ENCODE data around the gene FGGY.
"Not testable (repeated sequence)": the region's sequence is repeated elsewhere in the genome, so short reads cannot be mapped to it uniquely, and the experiment has no call there.

Gene FGGY, protein sequence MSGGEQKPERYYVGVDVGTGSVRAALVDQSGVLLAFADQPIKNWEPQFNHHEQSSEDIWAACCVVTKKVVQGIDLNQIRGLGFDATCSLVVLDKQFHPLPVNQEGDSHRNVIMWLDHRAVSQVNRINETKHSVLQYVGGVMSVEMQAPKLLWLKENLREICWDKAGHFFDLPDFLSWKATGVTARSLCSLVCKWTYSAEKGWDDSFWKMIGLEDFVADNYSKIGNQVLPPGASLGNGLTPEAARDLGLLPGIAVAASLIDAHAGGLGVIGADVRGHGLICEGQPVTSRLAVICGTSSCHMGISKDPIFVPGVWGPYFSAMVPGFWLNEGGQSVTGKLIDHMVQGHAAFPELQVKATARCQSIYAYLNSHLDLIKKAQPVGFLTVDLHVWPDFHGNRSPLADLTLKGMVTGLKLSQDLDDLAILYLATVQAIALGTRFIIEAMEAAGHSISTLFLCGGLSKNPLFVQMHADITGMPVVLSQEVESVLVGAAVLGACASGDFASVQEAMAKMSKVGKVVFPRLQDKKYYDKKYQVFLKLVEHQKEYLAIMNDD

DNA sequence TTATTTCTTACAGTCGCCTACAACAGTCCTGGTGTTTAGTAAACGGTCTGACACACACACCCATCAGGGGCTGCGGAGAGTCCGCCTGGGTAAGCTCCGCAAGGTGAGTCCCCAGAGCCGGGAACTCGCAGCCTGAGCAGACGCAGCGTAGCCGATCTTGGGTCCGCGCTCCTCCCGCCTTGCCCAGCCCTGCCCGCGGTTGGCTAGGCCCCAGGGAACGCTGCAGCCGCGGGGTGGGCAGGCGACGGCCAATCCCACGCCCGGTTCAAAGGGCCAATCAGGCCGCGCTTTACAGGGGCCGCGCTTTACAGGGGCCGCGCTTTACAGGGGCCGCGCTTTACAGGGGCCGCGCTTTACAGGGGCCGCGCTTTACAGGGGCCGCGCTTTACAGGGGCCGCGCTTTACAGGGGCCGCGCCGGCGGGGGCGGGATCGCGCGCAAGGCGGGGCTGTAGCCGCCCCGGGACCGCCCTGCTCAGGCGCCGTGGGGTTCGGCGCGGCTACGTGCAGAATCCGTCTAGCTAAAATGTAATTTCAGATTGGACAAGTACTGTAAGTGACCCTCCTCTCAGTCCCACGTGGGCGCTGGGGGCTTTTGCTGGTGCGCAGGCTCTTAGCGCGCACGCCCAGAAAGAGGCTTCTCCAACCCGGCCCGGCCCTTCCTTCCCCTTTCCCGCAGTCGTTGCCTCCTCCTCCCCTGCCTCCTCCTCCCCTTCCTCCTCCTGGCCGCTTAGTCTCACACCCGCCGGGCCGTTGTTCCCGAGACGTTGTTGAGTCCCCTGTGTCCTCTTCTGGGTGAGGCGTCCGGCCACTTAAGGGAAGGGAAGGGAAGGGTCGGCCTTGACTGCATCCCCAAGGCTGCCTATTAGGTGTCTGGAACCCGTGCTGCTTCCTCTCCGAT lies at the start of gene FGGY:
Gene FGGY, plus strand, starts transcription at position 737 of the 899 bp plus-strand sequence. CDS start 24,456 bp downstream, outside the sequence.
- peak; percentile 100 for DNase-seq

DNA sequence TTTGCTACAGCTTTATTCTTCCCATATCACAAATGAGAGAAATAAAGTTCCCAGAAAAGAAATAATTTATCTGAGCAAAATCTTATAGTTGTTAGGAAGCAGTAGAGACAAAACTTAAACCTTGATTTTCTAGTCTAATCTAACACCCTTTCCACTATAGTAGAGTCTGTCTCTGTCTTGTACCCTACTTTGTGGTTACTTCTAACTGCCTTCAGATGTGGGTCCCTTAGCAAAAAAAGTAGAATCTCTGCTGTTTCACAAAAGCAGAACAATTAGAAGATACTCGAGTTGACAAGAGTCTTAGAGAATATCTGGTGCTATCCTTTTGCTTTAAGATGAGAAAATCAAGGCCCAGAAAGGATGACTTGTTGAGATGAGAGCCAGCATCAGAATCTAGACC lies 48.1 kb upstream of the FGGY start:
- DNase-seq, result no peak

DNA sequence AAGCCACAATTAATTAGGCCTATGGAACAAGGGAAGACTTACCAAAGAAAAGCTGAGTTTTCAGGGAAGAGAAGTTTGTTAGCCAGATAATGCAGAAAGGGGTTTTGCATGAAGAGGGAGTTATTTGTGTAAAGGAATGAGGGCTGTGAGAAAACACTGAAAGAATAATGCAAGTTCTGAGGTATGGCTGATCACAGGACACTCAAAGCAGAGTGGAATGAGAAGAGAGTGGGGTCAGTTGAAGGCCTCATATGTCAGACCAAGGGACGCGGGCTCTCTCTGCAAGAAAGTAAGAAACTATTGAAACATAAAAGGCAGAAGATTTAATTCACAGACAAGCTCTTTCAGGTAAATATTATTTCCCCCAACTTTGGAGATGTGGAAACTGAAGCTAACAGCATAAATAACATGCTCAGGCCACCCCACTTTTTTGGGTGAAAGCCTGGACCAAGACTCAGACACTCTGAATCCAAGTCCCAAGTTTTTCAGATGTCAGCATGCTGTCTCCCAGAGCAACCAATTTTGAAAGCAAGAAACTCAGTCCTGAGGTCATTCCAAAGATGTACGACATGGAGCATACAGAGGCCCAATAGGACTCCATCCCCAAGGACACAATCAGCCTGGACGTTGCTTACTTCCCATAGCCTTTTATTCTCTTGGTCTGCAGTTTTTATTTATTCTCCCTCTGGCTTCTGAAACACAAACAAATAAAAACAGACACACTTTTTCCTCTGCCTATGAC lies 47.3 kb upstream of the FGGY start:
- no peak for DNase-seq

DNA sequence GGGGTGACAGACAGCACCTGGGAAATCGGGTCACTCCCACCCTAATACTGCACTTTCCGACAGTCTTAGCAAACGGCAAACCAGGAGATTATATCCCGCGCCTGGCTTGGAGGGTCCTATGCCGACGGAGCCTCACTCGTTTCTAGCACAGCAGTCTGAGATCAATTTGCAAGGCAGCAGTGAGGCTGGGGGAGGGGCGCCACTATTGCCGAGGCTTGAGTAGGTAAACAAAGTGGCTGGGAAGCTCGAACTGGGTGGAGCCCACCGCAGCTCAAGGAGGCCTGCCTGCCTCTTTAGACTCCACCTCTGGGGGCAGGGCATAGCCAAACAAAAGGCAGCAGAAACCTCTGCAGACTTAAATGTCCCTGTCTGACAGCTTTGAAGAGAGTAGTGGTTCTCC lies 45.8 kb upstream of the FGGY start:
- DNase-seq, result not testable (repeated sequence)

DNA sequence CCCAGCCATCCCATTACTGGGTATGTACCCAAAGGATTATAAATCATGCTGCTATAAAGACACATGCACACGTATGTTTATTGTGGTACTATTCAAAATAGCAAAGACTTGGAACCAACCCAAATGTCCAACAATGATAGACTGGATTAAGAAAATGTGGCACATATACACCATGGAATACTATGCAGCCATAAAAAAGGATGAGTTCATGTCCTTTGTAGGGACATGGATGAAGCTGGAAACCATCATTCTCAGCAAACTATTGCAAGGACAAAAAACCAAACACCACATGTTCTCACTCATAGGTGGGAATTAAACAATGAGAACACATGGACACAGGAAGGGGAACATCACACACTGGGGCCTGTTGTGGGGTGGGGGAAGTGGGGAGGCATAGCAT lies 40.5 kb upstream of the FGGY start:
- not testable (repeated sequence) for DNase-seq

DNA sequence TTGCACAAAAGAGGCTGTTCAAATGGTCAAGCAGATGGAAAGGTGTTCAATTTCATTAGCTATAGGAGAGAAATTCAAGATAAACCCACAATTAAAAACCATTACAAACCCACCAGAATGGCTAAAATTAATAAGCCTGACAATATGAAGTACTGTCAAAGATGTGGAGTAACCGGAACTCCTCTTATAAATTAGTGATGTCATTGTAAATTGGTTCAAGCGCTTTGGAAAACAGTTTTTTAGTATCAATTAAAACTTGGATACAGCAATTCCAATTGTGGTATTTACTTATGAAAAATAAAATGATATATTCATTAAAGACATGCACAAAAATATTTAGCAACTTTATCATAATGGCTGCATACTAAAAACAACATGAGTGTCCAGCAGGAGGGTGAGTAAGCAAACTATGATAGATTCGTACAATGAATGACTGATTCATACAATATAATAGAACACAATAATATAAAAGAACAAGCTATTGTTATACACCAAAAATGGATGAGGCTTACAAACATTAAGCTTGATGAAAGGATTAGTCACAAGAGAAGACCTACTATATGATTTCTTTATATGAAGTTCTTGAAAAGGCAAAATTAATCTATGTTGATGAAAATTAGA lies 38.4 kb upstream of the FGGY start:
- no peak for DNase-seq

DNA sequence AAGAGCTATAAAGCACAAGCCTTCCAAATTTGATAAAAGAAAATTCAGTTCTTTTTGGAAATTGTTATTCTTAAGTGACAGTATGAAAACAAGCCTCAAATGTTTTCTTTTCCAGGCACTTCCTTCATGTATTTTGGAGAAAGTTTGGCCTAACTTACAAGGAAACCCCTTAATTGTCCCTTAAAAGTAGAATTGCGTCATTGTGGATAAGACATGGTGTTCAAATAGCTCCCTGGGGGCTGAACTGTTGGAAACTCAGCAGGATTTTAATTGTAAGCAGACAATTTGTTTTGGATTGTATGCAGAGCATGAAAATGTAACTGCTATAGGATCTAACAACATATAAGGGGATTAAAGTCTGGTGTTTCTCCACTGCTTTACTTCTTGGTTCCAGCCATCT lies 35.4 kb upstream of the FGGY start:
- DNase-seq, result no peak

GRCh38 chr1:59262631-59263030 lies 34.3 kb upstream of the FGGY start:
- DNase-seq, result no peak

- DNase-seq, result no peak
These were observed 33.8 kb upstream of the FGGY start for GRCh38 chr1:59263111-59263510.

DNA sequence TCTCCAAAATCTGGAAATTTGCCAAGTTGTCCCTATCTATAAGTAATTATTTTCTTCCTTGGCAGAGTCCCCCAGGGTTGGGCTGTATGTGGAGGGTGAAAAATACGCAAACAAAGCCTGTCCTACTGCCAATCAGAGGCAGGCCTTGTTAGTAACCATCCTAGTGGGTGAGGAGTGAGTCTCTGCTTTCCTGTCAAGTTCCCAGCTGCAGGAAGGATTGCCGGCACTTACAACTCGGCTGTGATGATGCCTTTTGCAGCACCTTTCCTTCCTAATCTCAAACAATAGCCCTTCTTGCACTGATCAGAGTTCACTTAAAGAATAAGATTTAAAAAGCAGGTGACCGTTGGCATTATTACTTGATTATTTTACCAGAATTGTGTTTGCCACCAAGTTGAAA lies 31.3 kb upstream of the FGGY start:
- DNase-seq, result no peak

DNA sequence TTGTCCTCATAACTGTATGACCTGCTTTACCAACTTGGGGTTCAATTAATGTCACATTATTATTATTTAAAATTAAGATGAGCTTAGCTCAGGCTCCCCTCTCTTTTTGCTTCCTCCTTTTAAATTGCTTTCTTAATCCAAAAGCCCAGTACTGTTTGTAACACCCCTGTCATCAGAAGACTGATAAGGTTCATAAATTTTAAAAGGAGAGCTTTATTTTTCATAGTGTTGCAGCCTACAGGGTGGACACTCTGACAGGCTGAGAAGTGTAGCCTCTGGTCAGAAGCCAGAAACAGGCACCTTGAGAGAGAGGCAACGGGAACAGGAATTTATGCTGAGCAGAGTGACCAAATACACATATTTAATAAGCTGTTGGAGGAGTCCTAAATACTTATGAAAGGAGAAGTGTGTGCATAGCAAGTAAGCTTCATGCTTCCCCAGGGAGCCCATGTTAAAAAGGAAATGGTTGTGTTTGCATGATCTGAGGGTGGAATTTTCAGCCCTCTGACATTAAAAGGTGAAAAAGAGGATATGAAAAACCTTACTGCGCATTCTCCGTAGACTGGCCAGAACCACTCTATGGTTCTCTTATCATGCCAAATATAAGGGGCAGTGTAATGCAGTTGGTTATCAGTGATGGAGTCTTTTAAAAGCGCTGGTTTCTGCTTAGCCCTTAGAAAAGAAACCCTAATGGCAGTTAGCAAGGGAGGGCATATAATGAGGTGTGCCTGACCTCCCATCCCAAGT lies 30.5 kb upstream of the FGGY start:
- no peak for DNase-seq

DNA sequence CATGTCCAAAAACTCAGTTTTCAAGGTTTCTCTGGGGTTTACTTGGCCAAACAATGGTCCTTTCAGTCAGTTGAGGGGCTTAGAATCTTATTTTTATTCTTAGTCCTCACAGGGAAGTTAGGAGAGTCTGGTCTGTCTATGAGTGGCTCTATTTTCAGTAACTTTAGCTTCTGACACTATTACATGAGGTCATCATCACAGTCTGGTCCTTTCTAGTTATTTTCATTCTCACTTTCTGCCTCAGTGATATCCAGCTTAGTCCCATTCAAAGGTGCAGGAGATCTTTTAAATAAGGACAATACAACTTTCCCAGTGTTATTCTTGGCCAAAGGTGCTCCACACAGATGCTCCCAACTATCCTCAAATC lies 30.0 kb upstream of the FGGY start:
- no peak for DNase-seq

DNA sequence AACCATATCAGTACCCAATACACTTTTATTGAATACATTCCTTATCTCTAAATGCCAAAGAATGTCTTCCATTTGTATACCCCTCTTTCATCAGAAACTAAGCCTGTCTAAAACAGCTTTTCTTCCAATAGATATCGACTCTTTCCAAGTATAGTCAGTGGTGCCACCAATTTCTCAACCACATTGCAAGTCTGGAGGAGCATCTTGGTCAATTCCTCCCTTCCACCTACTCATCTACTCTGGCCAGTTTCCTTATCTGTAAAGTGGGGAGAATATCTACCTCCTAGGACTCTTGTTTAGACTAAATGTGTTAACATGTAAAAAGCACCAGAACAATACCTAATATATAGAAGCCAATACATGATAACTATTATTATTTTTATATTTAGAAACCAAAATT lies 28.5 kb upstream of the FGGY start:
- DNase-seq, result no peak

- DNase-seq, result no peak
These were observed 25.2 kb upstream of the FGGY start for GRCh38 chr1:59271561-59272260.

DNA sequence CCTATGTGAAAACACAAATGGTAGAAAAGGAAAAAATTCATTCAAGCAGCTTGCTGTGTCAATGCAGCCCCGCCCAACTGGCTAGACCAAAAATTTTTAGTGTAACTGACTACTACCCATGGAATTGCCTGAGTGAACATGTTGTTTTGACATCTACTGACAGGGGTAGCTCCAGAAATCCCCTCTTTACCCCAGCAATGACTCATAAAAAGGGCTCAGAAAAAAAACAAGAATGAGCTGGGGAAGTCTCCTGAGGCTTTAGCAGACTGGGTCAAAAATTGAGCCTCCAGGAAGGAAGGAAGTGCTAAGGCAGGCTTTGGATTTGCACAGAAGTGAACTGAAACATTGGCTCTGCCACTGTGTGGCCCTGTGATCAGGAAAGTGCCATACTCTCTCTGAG lies 24.4 kb upstream of the FGGY start:
- peak; percentile 34 for DNase-seq

DNA sequence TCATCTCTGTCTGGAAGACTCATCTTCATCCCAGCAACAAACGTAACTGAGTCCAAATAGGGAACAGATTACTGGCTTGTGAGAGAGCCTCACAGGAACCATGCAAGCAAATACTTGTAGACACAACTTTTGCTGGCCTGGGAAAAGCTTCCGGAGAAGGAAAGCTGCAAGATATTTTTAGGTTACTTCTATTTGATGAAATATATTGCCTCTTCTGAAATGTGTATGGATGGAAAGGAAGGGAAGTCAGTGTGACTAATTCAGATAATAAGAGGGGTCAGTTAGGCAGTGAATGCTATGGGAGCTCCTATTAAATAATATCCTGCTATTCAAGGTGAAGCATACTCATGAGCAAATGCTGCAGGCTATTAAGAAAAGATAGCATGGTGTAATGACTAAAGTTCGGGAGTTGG lies 20.4 kb upstream of the FGGY start:
- no peak for DNase-seq

GRCh38 chr1:59278780-59279354 lies 18.0 kb upstream of the FGGY start:
- no peak for DNase-seq

DNA sequence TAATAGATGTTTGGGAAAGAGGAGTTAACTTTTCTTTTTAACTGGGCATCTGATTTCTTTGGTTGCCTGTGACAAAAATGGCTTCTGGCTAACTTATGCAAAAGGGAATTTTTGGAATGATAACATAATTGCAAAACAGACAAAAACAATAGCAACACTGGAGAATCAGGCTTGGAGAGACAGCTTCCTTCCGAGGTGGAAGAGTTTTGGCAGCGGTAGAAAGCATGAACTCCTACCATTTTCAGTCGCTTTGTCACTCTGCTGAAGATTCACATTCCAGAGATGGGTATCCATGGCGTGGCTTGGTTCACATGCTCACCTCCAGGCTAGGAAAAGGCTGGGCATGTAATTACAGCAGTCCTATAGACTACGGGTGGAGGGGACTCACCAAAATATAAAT lies 17.2 kb upstream of the FGGY start:
- DNase-seq, result no peak

- DNase-seq, result no peak
These were observed 13.9 kb upstream of the FGGY start for GRCh38 chr1:59282951-59283350.

GRCh38 chr1:59285691-59286090 lies 11.2 kb upstream of the FGGY start:
- peak; percentile 51 for DNase-seq

GRCh38 chr1:59288046-59288445 lies 8.8 kb upstream of the FGGY start:
- no peak for DNase-seq
